Fibroblast of peridontal ligament (primary cell): Measurements from ENCODE around the gene ZNF532.
"Not testable (repeated sequence)": the region's sequence is repeated elsewhere in the genome, so short reads cannot be mapped to it uniquely, and the experiment has no call there.

ENCODE experiments used
- DNase-seq: peaks from one replicate; pipeline ENCODE4 v3.0.0-alpha.2; 2010; ENCODE audit errors: extremely low read depth

ZNF532 gene

DNA sequence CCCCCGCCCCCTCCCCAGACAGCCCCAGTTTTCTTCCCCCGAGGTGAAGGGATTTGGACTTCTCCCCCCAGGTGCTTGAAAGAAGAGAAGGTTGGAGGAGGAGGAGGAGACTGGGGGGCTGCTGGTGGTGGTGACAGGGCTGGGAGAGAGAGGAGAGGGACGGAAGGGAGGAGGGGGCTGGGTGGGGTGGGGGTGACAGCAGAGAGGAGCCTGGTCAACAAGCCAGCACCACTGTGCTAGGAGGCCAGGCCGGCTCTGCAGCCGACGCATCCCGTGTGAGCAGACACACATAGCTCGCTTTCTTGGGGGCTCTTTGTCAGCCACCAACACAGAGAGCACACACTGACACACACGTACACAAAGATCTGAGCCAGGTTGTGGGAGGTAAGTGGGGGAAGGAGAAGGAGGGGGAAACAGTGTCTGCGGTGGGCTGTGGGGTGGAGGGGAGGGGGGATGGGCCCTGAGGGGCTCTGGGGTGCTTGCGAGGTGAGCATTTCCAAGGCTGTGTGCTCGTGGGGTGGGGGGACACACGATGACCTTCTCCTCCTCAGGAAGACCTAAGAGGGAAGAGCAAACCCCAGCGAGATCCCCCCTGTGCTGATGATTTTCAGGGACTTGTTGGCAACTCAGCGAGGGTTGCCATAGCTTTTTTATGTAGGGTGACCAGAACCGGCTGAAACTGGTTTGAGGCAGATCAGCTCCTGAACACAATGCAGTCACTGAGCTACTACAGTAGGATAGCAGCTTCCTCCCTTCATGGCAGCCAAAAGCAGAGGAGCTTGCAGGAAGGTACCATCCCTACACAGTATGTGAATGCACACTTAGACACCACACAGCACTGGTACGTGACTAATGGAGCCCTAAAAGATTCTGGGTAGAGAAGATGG, at the start of gene ZNF532:
Gene ZNF532, plus strand, starts transcription at position 732 of the 887 bp plus-strand sequence. CDS start 53,411 bp downstream, outside the sequence.
- peak; percentile 72 for DNase-seq

- DNase-seq, result no peak
These were observed 45.6 kb upstream of the ZNF532 start for GRCh38 chr18:58819051-58819450.

GRCh38 chr18:58820251-58820650, 44.4 kb upstream of the ZNF532 start:
- DNase-seq, result no peak

DNA sequence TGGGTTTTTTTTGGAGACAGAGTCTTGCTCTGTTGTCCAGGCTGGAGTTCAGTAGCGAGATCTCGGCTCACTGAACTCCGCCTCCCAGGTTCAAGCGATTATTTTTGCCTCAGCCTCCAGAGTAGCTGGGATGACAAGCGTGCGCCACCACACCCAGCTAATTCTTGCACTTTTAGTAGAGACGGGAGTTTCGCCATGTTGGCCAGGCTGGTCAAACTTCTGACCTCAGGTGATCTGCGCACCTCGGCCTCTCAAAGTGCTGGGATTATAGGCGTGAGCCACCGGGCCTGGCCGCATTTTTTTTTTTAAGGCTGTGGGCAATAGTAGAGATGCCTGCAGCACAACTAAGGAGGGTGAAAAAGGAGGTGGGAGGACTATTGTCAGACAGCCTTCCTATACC, 41.7 kb upstream of the ZNF532 start:
- no peak for DNase-seq

- DNase-seq, result no peak
These were observed 41.3 kb upstream of the ZNF532 start for GRCh38 chr18:58823412-58823811.

DNA sequence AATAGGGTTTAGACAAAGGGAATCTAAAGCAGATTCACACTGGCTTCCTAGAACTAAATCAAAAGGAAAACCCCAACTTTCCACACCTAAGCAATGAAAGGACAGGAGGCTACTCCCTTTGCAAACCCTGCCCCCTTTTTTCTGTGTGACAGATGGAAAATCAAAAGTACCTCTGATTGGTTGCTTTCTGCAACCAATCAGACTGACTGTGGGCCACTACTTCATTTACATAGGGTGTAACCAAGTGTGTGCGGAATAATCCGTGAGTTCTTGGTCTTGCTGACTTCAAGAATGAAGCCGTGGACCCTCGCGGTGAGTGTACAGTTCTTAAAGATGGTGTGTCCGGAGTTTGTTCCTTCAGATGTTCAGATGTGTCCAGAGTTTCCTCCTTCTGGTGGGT, 37.8 kb upstream of the ZNF532 start:
- DNase-seq, result not testable (repeated sequence)

DNA sequence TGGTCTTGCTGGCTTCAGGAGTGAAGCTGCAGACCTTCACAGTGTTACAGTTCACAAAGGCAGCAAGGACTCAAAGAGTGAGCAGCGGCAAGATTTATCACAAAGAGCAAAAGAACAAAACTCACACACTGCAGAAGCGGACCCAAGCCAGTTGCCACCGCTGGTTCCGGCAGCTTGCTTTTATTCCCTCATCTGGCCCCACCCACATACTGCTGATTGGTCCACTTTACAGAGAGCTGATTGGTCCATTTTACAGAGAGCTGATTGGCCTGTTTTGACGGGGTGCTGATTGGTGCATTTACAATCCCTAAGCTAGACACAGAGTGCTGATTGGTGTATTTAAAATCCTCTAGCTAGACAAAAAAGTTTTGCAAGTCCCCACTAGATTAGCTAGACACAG, 37.2 kb upstream of the ZNF532 start:
- DNase-seq, result no peak

DNA sequence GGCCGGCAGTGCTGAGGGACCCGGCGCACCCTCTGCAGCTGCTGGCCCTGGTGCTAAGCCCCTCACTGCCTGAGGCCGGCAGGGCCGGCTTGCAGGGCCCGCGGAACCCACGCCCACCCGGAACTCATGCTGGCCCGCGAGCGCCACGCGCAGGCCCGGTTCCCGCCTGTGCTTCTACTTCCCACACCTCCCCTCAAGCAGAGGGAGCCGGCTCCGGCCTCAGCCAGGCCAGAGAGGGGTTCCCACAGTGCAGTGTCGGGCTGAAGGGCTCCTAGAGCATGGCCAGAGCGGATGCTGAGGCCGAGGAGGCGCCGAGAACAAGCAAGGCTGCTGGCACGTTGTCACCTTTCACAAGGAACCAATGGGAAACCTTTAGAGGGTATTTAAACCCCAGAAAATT, 36.8 kb upstream of the ZNF532 start:
- DNase-seq, result no peak

DNA sequence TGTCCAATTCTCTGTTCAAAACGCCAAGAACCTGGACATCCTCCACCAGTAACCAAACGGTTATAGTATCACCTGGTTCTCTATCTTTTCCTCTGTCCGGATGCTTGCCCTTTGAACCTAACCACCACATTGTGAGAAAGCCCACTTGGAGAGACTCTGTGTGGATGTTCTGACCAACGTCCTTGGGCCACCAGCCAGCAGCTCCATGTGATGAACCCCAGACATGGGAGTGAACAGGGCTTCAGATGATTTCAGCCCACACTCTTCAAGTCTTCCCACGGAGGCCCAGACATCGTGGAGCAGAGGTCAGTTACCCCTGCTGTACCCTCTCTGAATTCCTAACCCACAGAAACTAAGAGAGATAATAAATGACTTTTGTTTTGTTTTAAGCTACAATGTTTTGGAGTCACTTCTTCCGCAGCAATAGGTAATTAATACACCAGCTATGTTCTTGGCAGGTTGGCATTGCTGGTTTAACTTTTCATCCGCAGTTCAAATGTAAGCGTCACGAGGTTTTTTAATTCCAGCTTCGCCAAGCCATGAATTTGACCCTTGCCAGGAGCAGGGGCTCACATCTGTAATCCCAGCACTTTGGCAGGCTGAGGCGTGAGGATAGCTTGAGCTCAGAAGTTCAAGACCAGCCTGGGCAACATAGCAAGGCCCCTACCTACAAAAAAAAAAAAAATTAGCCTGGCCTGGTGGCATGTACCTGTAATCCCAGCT, 36.1 kb upstream of the ZNF532 start:
- DNase-seq, result no peak

GRCh38 chr18:58829263-58829662, 35.4 kb upstream of the ZNF532 start:
- peak; percentile 45 for DNase-seq

DNA sequence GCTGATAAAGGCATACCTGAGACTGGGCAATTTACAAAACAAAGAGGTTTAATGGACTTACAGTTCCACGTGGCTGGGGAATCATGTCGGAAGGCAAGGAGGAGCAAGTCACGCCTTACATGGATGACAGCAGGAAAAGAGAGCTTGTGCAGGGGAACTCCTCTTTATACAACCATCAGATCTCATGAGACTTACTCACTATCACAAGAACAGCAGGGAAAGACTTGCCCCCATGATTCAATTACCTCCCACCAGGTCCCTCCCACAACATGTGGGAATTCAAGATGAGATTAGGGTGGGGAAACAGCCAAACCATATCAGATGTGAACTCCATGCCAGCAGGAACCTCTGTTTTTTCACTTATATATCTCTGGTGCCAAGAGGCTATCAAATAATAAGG, 34.8 kb upstream of the ZNF532 start:
- DNase-seq, result not testable (repeated sequence)

DNA sequence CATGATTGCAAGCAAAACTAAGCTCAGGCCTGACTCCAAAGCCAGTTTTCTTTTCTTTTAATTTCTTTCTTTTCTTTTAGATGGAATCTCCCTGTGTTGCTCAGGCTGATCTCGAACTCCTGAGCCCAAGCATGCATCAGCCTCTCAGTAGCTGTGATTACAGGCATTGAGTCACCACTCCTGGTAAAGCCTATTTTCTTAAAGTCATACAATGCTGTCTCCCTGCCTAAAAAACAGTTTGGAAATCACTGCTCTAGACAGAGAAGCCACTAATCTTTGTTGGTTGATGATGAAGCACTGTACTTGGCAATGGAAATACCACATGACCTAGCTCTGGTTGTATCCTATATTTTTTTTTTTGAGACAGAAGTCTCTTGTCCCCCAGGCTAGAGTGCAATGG, 33.1 kb upstream of the ZNF532 start:
- DNase-seq, result peak; percentile 79

- no peak for DNase-seq
These were observed 26.4 kb upstream of the ZNF532 start for GRCh38 chr18:58838165-58838860.

DNA sequence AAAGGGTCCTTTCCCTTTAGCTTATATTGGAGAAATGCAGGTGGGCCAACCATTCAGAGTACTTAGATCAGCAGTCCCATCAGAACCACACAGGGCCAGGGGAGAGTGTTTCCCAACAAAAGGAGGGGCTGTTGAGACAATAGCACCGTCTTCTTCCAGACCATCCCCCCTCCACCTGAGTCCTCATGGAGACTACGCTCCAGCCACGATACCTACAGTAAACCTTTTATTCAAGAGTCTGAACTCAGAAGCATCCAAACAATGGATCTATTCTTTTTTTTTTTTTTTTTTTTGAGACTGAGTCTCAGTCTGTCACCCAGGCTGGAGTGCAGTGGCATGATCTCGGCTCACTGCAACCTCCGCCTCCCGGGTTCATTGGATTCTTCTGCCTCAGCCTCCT, 25.7 kb upstream of the ZNF532 start:
- DNase-seq, result no peak

DNA sequence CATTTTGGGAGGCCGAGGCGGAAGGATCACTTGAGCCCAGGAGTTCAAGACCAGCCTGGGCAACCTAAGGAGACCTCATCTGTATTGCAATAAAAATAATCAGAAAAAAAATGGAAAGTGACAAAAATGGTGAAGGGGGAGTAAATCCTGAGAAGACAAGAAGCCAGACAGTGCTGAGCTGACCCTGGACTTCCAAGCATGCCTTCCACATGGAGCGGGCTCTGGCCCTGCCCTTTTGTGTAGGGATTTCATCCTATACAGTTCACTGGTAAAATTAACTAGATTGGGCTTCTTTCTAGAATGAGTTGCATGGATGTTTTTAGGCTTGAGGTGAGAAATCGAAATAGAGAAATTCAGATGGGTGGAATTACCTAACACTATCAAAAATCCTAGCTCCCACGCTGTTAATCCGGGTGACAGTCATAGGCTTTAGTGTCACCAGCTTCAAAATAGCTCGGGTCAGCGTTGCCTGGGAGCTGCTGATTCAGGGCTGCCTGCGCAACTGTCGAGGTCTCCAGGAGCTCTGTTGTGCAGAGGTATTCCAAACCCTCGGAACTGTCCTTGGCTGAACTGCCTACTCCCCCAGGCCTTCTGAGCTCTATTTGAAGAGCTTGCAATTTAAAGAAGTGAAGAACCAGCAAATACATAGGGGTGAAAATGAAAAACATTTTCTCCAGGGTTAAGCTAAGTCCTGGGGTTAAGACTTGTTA, 21.5 kb upstream of the ZNF532 start:
- DNase-seq, result no peak

- no peak for DNase-seq
These were observed 21.0 kb upstream of the ZNF532 start for GRCh38 chr18:58843688-58844035.

GRCh38 chr18:58844871-58845270, 19.8 kb upstream of the ZNF532 start:
- no peak for DNase-seq

DNA sequence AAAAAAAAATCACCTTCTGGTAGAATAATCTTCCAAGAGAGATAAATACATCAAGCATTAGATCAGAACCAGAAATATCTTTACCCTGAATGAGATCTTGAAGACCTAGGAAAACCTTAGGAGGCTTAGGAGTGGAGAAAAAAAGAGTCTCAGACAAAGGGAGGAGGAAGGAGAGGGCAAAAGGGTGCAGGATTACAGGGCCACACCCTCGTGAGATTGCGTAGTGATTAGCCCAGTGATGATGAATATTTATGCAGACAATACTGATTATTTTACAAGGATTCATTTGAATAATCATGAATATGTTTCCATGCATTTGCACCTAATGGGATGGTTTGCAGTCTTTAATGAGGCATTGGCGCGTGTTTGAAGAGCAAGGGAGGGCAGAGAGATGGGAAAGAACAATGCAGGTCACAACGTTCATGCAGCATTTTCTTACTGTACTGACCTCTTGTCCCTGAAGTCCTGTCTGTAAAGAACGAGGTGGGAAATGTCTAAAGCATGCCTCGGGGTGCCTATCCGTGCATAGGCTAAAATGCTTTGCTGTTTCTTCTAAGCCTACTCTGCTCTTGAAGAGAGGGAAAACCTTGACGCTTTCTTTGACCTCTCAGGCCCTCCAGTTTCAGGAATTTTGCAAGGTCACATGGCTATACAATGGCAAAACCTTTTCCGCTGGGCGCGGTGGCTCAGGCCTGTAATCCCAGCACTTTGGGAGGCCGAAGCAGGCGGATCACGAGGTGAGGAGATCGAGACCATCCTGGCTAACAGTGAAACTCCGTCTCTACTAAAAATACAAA, 18.6 kb upstream of the ZNF532 start:
- no peak for DNase-seq

GRCh38 chr18:58847383-58848071, 17.1 kb upstream of the ZNF532 start:
- no peak for DNase-seq

DNA sequence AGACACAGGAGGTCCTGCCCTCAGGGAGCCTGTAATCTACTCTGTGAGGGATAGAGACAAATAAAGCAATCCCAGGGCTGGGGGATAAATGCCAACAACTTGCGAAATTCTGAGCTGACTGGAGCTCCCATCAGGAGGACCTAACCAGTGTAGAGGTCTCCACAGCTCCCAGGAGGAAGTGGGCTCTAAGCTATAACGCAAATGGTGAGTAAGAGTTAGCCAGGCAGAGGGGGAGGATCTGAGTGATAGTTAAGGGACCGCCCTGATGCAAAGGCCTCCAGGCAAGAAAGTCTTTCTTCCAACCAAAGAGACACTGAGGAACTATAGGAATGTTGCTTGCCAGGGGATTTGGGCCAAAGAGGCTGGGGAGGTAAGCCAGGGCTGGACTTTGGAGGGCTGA, 16.0 kb upstream of the ZNF532 start:
- DNase-seq, result peak; percentile 35
